Coronary artery (tissue), 2 donors: ENCODE data around the gene NBEA.

Experiments
- DNase-seq: peaks from one replicate; pipeline ENCODE4 v3.0.0-alpha.2; 2017; ENCODE audit warnings: low spot score
- H3K27ac ChIP-seq, 2 donors: fragments of 200-600 bp; sonication (generic); one replicate each; pipeline ENCODE4 v1.5.1; 2016 to 2019
- H3K4me3 ChIP-seq: fragments of 200-600 bp; sonication (generic); 2 replicates; pipeline ENCODE4 v1.5.1; 2016; ENCODE audit warnings: mild to moderate bottlenecking, moderate library complexity
- CTCF ChIP-seq: fragments of 200-600 bp; sonication (generic); IDR thresholded peaks from one replicate; pipeline ENCODE4 v1.5.1; 2019; ENCODE audit warnings: antibody characterized with exemption

NBEA gene

GRCh38 chr13:34941835-34942731 lies at the start of gene NBEA:
Gene NBEA (plus strand): TSS chr13:34942270. CDS start chr13:34942821, 551 bp downstream.
- DNase-seq = peak; percentile 77
- H3K27ac ChIP-seq = peak within 1 kb of the TSS; percentile 61 to 85
- TF ChIP-seq CTCF = peak; percentile 50
- H3K4me3 ChIP-seq = peak within 1 kb of the TSS; percentile 99

GRCh38 chr13:34894756-34895155 lies 47.3 kb upstream of the NBEA start:
- no peak for DNase-seq
- TF ChIP-seq CTCF = no peak
- Histone ChIP-seq H3K27ac (no peak overlapping the region), H3K4me3 (no peak overlapping the region)

GRCh38 chr13:34897220-34897619 lies 44.9 kb upstream of the NBEA start:
- DNase-seq = no peak
- no peak for TF ChIP-seq CTCF
- H3K27ac ChIP-seq = no peak overlapping the region
- no peak overlapping the region for H3K4me3 ChIP-seq

GRCh38 chr13:34899888-34900287 lies 42.2 kb upstream of the NBEA start:
- no peak for DNase-seq
- TF ChIP-seq CTCF = no peak
- Histone ChIP-seq H3K4me3 (no peak overlapping the region), H3K27ac (no peak overlapping the region)

- TF ChIP-seq CTCF = no peak
- no peak overlapping the region for H3K4me3 ChIP-seq
- H3K27ac ChIP-seq = no peak overlapping the region
- no peak for DNase-seq
Measured at GRCh38 chr13:34900288-34900739, 41.8 kb upstream of the NBEA start.

- no peak for DNase-seq
- Histone ChIP-seq H3K27ac (no peak overlapping the region), H3K4me3 (no peak overlapping the region)
- TF ChIP-seq CTCF = no peak
Measured at GRCh38 chr13:34901572-34901971, 40.5 kb upstream of the NBEA start.

GRCh38 chr13:34911159-34911558 lies 30.9 kb upstream of the NBEA start:
- no peak overlapping the region for H3K4me3 ChIP-seq
- no peak for TF ChIP-seq CTCF
- H3K27ac ChIP-seq = no peak overlapping the region
- DNase-seq = no peak
